Hematopoietic multipotent progenitor cell treated with erythropoietin and hydrocortisone succinate and interleukin-3 and kit ligand, for 4 days (in vitro differentiated cells): Measurements from ENCODE around the gene ADAR.
A peak's percentile ranks its signal among the peaks of the same experiment; 100 is the strongest.

Experiments used
- DNase-seq: peaks from one replicate; pipeline ENCODE4 v3.0.0-alpha.2; 2015

The ADAR gene

GRCh38 chr1:154557248-154557938 lies 50.6 kb downstream of the ADAR start:
- DNase-seq, result no peak

- no peak for DNase-seq
Measured at GRCh38 chr1:154556422-154556821, 51.6 kb downstream of the ADAR start.

- no peak for DNase-seq
Measured at GRCh38 chr1:154553056-154554030, 54.6 kb downstream of the ADAR start.

GRCh38 chr1:154552036-154552435 lies 56.0 kb downstream of the ADAR start:
- no peak for DNase-seq

GRCh38 chr1:154551474-154551873 lies 56.5 kb downstream of the ADAR start:
- DNase-seq, result no peak

- DNase-seq, result no peak
Measured at GRCh38 chr1:154550657-154551056, 57.3 kb downstream of the ADAR start.

GRCh38 chr1:154550070-154550469 lies 57.9 kb downstream of the ADAR start:
- DNase-seq, result no peak

GRCh38 chr1:154549202-154549770 lies 58.7 kb downstream of the ADAR start:
- DNase-seq, result no peak

GRCh38 chr1:154548028-154548427 lies 60.0 kb downstream of the ADAR start:
- peak; percentile 57 for DNase-seq

- DNase-seq, result no peak
Measured at GRCh38 chr1:154547105-154547732, 60.8 kb downstream of the ADAR start.

- peak; percentile 85 for DNase-seq
Measured at GRCh38 chr1:154546264-154547063, 61.5 kb downstream of the ADAR start.

GRCh38 chr1:154541231-154541630 lies 66.8 kb downstream of the ADAR start:
- DNase-seq, result no peak

- DNase-seq, result no peak
Measured at GRCh38 chr1:154539486-154540483, 68.2 kb downstream of the ADAR start.

GRCh38 chr1:154536570-154536969 lies 71.4 kb downstream of the ADAR start:
- DNase-seq, result no peak

GRCh38 chr1:154533952-154534844 lies 73.8 kb downstream of the ADAR start:
- no peak for DNase-seq
